ENCODE results near the gene FNBP1L.
"Not testable (repeated sequence)": the region's sequence is repeated elsewhere in the genome, so short reads cannot be mapped to it uniquely, and the experiment has no call there.

Gene FNBP1L

DNA sequence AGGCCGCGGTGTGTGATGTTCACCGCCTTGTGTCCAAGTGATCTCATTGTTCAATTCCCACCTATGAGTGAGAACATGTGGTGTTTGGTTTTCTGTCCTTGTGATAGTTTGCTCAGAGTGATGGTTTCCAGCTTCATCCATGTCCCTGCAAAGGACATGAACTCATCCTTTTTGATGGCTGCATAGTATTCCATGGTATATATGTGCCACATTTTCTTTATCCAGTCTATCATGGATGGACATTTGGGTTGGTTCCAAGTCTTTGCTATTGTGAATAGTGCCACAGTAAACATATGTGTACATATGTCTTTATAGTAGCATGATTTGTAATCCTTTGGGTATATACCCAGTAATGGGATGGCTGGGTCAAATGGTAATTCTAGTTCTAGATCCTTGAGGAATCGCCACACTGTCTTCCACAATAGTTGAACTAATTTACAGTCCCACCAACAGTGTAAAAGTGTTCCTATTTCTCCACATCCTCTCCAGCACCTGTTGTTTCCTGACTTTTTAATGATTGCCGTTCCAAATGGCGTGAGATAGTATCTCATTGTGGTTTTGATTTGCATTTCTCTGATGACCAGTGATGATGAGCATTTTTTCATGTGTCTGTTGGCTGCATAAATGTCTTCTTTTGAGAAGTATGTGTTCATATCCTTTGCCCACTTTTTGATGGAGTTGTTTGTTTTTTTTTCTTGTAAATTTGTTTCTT is 17.6 kb downstream of the FNBP1L start:
- not testable (repeated sequence) for H3K36me3 ChIP-seq (ENCODE audit: control insufficient read depth in 2 of 2, insufficient read depth in 2 of 2, low read length in 2 of 2); H3K4me1 ChIP-seq (ENCODE audit: control insufficient read depth, insufficient read depth, low read length); H3K4me3 ChIP-seq (ENCODE audit: low read length in 2 of 2); H3K27me3 ChIP-seq (ENCODE audit: control insufficient read depth in 1 of 2, insufficient read depth in 2 of 2, low read length in 2 of 2); H3K27ac ChIP-seq (ENCODE audit: low read length); H3K9ac ChIP-seq (ENCODE audit: low read length in 2 of 2); H3K9me3 ChIP-seq (ENCODE audit: control insufficient read depth in 2 of 2, low read length in 2 of 2)

GRCh38 chr1:93467606-93468005 is 19.7 kb downstream of the FNBP1L start:
- no peaks in the 10 kb centered on the region for H3K27me3 ChIP-seq (ENCODE audit: control insufficient read depth in 1 of 2, insufficient read depth in 2 of 2, low read length in 2 of 2)
- no peak overlapping the region for H3K27ac ChIP-seq (ENCODE audit: low read length)
- no peaks in the 10 kb centered on the region for H3K36me3 ChIP-seq (ENCODE audit: control insufficient read depth in 2 of 2, insufficient read depth in 2 of 2, low read length in 2 of 2)

DNA sequence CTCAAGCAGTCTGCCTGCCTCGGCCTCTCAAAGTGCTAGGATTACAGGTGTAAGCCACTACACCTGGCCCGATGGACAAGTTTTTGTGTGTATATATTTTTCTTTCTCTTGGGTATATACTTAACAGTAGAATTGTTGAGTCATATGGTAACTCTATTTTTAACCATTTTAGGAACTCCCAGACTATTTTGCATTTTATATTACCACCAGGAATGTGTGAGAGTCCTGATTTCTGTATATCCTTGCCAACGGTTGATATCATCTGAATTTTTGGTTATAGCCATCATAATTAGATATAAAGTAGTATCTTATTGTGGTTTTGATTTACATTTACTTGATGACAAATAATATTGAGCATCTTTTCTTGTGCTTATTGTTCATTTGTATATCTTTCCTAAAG is 20.7 kb downstream of the FNBP1L start:
- H3K27me3 ChIP-seq (ENCODE audit: control insufficient read depth in 1 of 2, insufficient read depth in 2 of 2, low read length in 2 of 2): no peaks in the 10 kb centered on the region
- H3K4me1 ChIP-seq (ENCODE audit: control insufficient read depth, insufficient read depth, low read length): no peaks in the 10 kb centered on the region
- H3K27ac ChIP-seq (ENCODE audit: low read length): no peak overlapping the region
- H3K36me3 ChIP-seq (ENCODE audit: control insufficient read depth in 2 of 2, insufficient read depth in 2 of 2, low read length in 2 of 2): no peaks in the 10 kb centered on the region
- H3K9me3 ChIP-seq (ENCODE audit: control insufficient read depth in 2 of 2, low read length in 2 of 2): peaks cover 0 to 5% of the 10 kb centered on the region in 2 donors
- H3K9ac ChIP-seq (ENCODE audit: low read length in 2 of 2): no peak overlapping the region
- H3K4me3 ChIP-seq (ENCODE audit: low read length in 2 of 2): no peak overlapping the region

More at GRCh38 chr1:93467606-93468005, 19.7 kb downstream of the FNBP1L start:
- Histone ChIP-seq H3K9ac (ENCODE audit: low read length in 2 of 2) (no peak overlapping the region), H3K4me1 (ENCODE audit: control insufficient read depth, insufficient read depth, low read length) (no peaks in the 10 kb centered on the region), H3K4me3 (ENCODE audit: low read length in 2 of 2) (no peak overlapping the region), H3K9me3 (ENCODE audit: control insufficient read depth in 2 of 2, low read length in 2 of 2) (peaks cover 0 to 5% of the 10 kb centered on the region in 2 donors)

- not testable (repeated sequence) for H3K36me3 ChIP-seq (ENCODE audit: control insufficient read depth in 2 of 2, insufficient read depth in 2 of 2, low read length in 2 of 2); H3K9me3 ChIP-seq (ENCODE audit: control insufficient read depth in 2 of 2, low read length in 2 of 2); H3K4me3 ChIP-seq (ENCODE audit: low read length in 2 of 2); H3K27me3 ChIP-seq (ENCODE audit: control insufficient read depth in 1 of 2, insufficient read depth in 2 of 2, low read length in 2 of 2); H3K27ac ChIP-seq (ENCODE audit: low read length); H3K9ac ChIP-seq (ENCODE audit: low read length in 2 of 2); H3K4me1 ChIP-seq (ENCODE audit: control insufficient read depth, insufficient read depth, low read length)
These were observed 21.3 kb downstream of the FNBP1L start for GRCh38 chr1:93469223-93469622.

DNA sequence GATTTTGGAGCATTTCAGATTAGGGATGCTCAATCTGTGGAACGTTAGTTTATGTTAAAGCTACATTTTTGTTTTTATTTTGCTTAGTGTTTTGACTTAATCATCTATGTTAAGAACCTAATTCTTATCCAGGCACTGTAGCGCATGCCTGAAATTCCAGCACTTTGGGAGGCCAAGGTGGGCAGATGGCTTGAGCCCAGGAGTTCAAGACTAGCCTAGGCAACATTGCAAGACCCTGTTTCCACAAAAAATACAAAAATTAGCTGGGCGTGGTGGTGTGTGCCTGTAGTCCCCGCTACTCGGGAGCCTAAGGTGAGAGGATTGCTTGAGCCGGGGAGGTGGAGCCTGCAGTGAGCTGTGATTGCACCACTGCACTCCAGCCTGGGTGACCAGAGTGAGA is 23.4 kb downstream of the FNBP1L start:
- H3K9ac ChIP-seq (ENCODE audit: low read length in 2 of 2): no peak overlapping the region
- no peaks in the 10 kb centered on the region for H3K9me3 ChIP-seq (ENCODE audit: control insufficient read depth in 2 of 2, low read length in 2 of 2)
- no peaks in the 10 kb centered on the region for H3K36me3 ChIP-seq (ENCODE audit: control insufficient read depth in 2 of 2, insufficient read depth in 2 of 2, low read length in 2 of 2)
- H3K27ac ChIP-seq (ENCODE audit: low read length): no peak overlapping the region
- H3K4me3 ChIP-seq (ENCODE audit: low read length in 2 of 2): no peak overlapping the region
- H3K27me3 ChIP-seq (ENCODE audit: control insufficient read depth in 1 of 2, insufficient read depth in 2 of 2, low read length in 2 of 2): no peaks in the 10 kb centered on the region
- H3K4me1 ChIP-seq (ENCODE audit: control insufficient read depth, insufficient read depth, low read length): no peaks in the 10 kb centered on the region

DNA sequence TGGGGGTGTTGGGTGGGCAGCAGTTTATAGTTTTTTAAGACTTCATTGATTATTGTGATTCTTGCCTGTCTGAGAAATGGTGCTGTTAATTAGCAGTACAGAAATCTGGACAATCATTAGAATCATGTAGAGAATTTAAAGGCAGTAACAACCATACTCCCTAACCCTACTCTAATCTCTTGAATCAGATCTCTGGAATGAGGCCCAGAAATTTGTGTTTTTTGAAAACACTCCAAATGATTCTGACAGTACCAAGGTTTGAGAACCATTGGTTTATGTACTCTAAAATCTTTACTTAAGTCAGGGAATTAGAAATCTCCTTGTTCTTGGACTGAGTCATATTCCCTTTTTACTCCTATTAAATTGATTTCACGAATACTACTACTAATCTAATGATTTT is 24.0 kb downstream of the FNBP1L start:
- H3K9me3 ChIP-seq (ENCODE audit: control insufficient read depth in 2 of 2, low read length in 2 of 2): no peaks in the 10 kb centered on the region
- H3K27me3 ChIP-seq (ENCODE audit: control insufficient read depth in 1 of 2, insufficient read depth in 2 of 2, low read length in 2 of 2): no peaks in the 10 kb centered on the region
- no peaks in the 10 kb centered on the region for H3K36me3 ChIP-seq (ENCODE audit: control insufficient read depth in 2 of 2, insufficient read depth in 2 of 2, low read length in 2 of 2)
- H3K9ac ChIP-seq (ENCODE audit: low read length in 2 of 2): no peak overlapping the region
- no peaks in the 10 kb centered on the region for H3K4me1 ChIP-seq (ENCODE audit: control insufficient read depth, insufficient read depth, low read length)
- no peak overlapping the region for H3K27ac ChIP-seq (ENCODE audit: low read length)
- no peak overlapping the region for H3K4me3 ChIP-seq (ENCODE audit: low read length in 2 of 2)

DNA sequence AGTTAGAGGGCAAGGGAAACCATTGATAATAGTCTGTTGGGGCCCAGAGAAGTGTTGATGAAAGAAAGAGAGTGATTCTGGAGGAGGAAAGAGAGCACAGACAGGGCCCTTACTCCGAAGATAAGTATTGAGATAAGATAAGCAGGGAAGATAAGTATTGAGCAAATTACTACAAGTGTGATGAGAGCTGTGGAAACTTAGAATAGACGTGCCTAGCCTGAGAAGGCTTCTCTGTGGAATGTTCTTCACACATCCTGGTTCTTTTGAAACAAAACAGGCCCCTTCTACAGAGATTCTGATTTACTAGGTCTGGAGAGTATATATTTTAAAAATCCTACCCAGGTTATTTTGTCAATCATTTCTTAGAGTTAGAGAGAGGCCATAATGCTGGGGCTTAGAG is 26.4 kb downstream of the FNBP1L start:
- no peaks in the 10 kb centered on the region for H3K4me1 ChIP-seq (ENCODE audit: control insufficient read depth, insufficient read depth, low read length)
- no peak overlapping the region for H3K9ac ChIP-seq (ENCODE audit: low read length in 2 of 2)
- no peak overlapping the region for H3K27ac ChIP-seq (ENCODE audit: low read length)
- no peaks in the 10 kb centered on the region for H3K27me3 ChIP-seq (ENCODE audit: control insufficient read depth in 1 of 2, insufficient read depth in 2 of 2, low read length in 2 of 2)
- peaks cover 2 to 3% of the 10 kb centered on the region in 2 donors for H3K9me3 ChIP-seq (ENCODE audit: control insufficient read depth in 2 of 2, low read length in 2 of 2)
- H3K4me3 ChIP-seq (ENCODE audit: low read length in 2 of 2): no peak overlapping the region
- no peaks in the 10 kb centered on the region for H3K36me3 ChIP-seq (ENCODE audit: control insufficient read depth in 2 of 2, insufficient read depth in 2 of 2, low read length in 2 of 2)

GRCh38 chr1:93475681-93476080 is 27.8 kb downstream of the FNBP1L start:
- Histone ChIP-seq H3K27ac (ENCODE audit: low read length) (no peak overlapping the region), H3K9ac (ENCODE audit: low read length in 2 of 2) (no peak overlapping the region), H3K9me3 (ENCODE audit: control insufficient read depth in 2 of 2, low read length in 2 of 2) (peaks cover 3 to 6% of the 10 kb centered on the region in 2 donors), H3K36me3 (ENCODE audit: control insufficient read depth in 2 of 2, insufficient read depth in 2 of 2, low read length in 2 of 2) (no peaks in the 10 kb centered on the region), H3K4me1 (ENCODE audit: control insufficient read depth, insufficient read depth, low read length) (no peaks in the 10 kb centered on the region), H3K27me3 (ENCODE audit: control insufficient read depth in 1 of 2, insufficient read depth in 2 of 2, low read length in 2 of 2) (no peaks in the 10 kb centered on the region), H3K4me3 (ENCODE audit: low read length in 2 of 2) (no peak overlapping the region)

GRCh38 chr1:93479133-93479745 is 31.3 kb downstream of the FNBP1L start:
- not testable (repeated sequence) for H3K36me3 ChIP-seq (ENCODE audit: control insufficient read depth in 2 of 2, insufficient read depth in 2 of 2, low read length in 2 of 2); H3K4me3 ChIP-seq (ENCODE audit: low read length in 2 of 2); H3K27ac ChIP-seq (ENCODE audit: low read length); H3K27me3 ChIP-seq (ENCODE audit: control insufficient read depth in 1 of 2, insufficient read depth in 2 of 2, low read length in 2 of 2); H3K9me3 ChIP-seq (ENCODE audit: control insufficient read depth in 2 of 2, low read length in 2 of 2); H3K9ac ChIP-seq (ENCODE audit: low read length in 2 of 2); H3K4me1 ChIP-seq (ENCODE audit: control insufficient read depth, insufficient read depth, low read length)

DNA sequence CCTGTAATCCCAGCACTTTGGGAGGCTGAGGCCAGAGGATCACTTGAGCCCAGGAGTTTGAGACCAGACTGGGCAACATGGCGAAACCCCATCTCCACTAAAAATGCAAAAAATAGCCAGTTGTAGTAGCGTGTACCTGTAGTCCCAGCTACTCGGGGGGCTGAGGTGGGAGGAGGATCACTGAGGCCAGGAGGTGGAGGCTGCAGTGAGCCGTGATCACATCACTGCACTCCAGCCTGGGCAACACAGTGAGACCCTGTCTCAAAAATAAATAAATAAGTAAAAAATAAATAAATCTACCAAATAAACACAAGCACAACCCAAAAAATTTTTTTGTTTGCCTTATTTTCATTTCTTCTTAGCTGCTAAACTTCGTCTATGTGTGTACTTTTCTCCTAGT is 34.0 kb downstream of the FNBP1L start:
- H3K4me1 ChIP-seq (ENCODE audit: control insufficient read depth, insufficient read depth, low read length); H3K9ac ChIP-seq (ENCODE audit: low read length in 2 of 2); H3K36me3 ChIP-seq (ENCODE audit: control insufficient read depth in 2 of 2, insufficient read depth in 2 of 2, low read length in 2 of 2); H3K9me3 ChIP-seq (ENCODE audit: control insufficient read depth in 2 of 2, low read length in 2 of 2); H3K4me3 ChIP-seq (ENCODE audit: low read length in 2 of 2); H3K27me3 ChIP-seq (ENCODE audit: control insufficient read depth in 1 of 2, insufficient read depth in 2 of 2, low read length in 2 of 2); H3K27ac ChIP-seq (ENCODE audit: low read length): not testable (repeated sequence)

- peaks cover 3 to 6% of the 10 kb centered on the region in 2 donors for H3K9me3 ChIP-seq (ENCODE audit: control insufficient read depth in 2 of 2, low read length in 2 of 2)
- H3K27ac ChIP-seq (ENCODE audit: low read length): no peak overlapping the region
- no peak overlapping the region for H3K9ac ChIP-seq (ENCODE audit: low read length in 2 of 2)
- H3K36me3 ChIP-seq (ENCODE audit: control insufficient read depth in 2 of 2, insufficient read depth in 2 of 2, low read length in 2 of 2): no peaks in the 10 kb centered on the region
- no peak overlapping the region for H3K4me3 ChIP-seq (ENCODE audit: low read length in 2 of 2)
- no peaks in the 10 kb centered on the region for H3K27me3 ChIP-seq (ENCODE audit: control insufficient read depth in 1 of 2, insufficient read depth in 2 of 2, low read length in 2 of 2)
- H3K4me1 ChIP-seq (ENCODE audit: control insufficient read depth, insufficient read depth, low read length): no peaks in the 10 kb centered on the region
These were observed 35.3 kb downstream of the FNBP1L start for GRCh38 chr1:93483200-93483599.
